ENCODE data around the gene HEXIM2.

DNA sequence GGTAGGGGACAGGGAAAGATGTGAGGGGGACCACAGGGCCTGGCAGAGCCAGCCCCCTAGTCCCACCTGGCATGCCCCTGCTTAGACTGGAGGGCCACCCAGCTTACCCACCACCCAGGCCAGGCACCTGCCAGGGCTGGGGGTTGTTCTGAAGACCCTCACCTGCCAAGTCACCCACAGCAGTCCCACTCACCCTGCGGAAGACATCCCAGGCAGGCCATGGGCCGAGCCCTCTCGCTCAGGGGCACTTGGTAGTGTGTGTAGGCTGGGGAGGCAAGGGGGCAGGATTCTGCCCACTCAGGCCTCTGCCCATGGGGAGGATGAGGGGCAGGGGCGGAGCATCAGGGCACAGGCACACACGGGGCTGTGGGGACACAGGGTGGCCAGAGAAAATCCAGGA lies 33.3 kb upstream of the HEXIM2 start:
- TF ChIP-seq POLR2AphosphoS5 (IDR thresholded peaks at IDR 0.05; ENCODE audit: borderline replicate concordance, low read depth, low read length) (no peak), EZH2 (IDR thresholded peaks at IDR 0.05) (no peak)

Data from SK-N-MC (cell line).